GM18909 (cell line): ENCODE results near the gene FBXO4.
"Not testable (repeated sequence)": the region's sequence is repeated elsewhere in the genome, so short reads cannot be mapped to it uniquely, and the experiment has no call there.

Experiments
- ATAC-seq: cut with Tn5 transposase; IDR thresholded peaks from one replicate; pipeline ENCODE4 v1.9.1; 2021; ENCODE audit warnings: mild to moderate bottlenecking; ENCODE audit not compliant: unreplicated experiment, poor library complexity

Gene FBXO4

GRCh38 chr5:41978676-41979075, 53.6 kb downstream of the FBXO4 start:
- no peak for ATAC-seq

- ATAC-seq, result no peak
Measured at GRCh38 chr5:41980396-41980795, 55.3 kb downstream of the FBXO4 start.

- no peak for ATAC-seq
Measured at GRCh38 chr5:41980870-41981269, 55.8 kb downstream of the FBXO4 start.

- ATAC-seq, result not testable (repeated sequence)
Measured at GRCh38 chr5:41982858-41983257, 57.8 kb downstream of the FBXO4 start.

GRCh38 chr5:41983284-41983683, 58.2 kb downstream of the FBXO4 start:
- no peak for ATAC-seq

- no peak for ATAC-seq
Measured at GRCh38 chr5:41985945-41986695, 61.0 kb downstream of the FBXO4 start.
